RWPE2 (cell line): ENCODE data around the gene SLC25A1.

Experiments used
- ATAC-seq: fragments of 200-7000 bp; cut with Tn5 transposase; 3 replicates; pipeline ENCODE4 v1.9.1; 2021; ENCODE audit warnings: low read depth
- DNase-seq: peaks from one replicate; pipeline ENCODE4 v3.0.0-alpha.2; 2020; ENCODE audit warnings: low spot score
- H3K27ac ChIP-seq: fragments of 450-650 bp; 2 replicates; pipeline ENCODE4 v1.5.1; 2017; ENCODE audit warnings: mild to moderate bottlenecking; ENCODE audit not compliant: poor library complexity, severe bottlenecking
- H3K27me3 ChIP-seq: fragments of 250-450 bp; sonication (Bioruptor Pico); 2 replicates; pipeline ENCODE4 v1.5.1; 2021; ENCODE audit warnings: mild to moderate bottlenecking, moderate library complexity; ENCODE audit not compliant: insufficient read depth, poor library complexity, severe bottlenecking
- H3K36me3 ChIP-seq: fragments of 250-450 bp; sonication (Bioruptor Pico); 2 replicates; pipeline ENCODE4 v1.5.1; 2020; ENCODE audit warnings: low read depth, mild to moderate bottlenecking, moderate library complexity
- H3K4me1 ChIP-seq: fragments of 250-450 bp; sonication (Bioruptor Pico); 2 replicates; pipeline ENCODE4 v1.5.1; 2021; ENCODE audit warnings: mild to moderate bottlenecking, moderate library complexity; ENCODE audit not compliant: insufficient read depth, poor library complexity, severe bottlenecking
- H3K4me3 ChIP-seq: fragments of 250-450 bp; sonication (Bioruptor Pico); 2 replicates; pipeline ENCODE4 v1.5.1; 2021; ENCODE audit warnings: mild to moderate bottlenecking, moderate library complexity; ENCODE audit not compliant: severe bottlenecking
- H3K9me3 ChIP-seq: fragments of 250-450 bp; sonication (Bioruptor Pico); 2 replicates; pipeline ENCODE4 v1.5.1; 2021; ENCODE audit warnings: mild to moderate bottlenecking, moderate library complexity; ENCODE audit not compliant: severe bottlenecking
- TF ChIP-seq, protein P1 (sequence below): fragments of 450-650 bp; IDR thresholded peaks from one replicate; pipeline ENCODE4 v1.5.1; 2017; ENCODE audit warnings: mild to moderate bottlenecking, moderate library complexity; ENCODE audit not compliant: poor library complexity, severe bottlenecking

SLC25A1 gene

DNA sequence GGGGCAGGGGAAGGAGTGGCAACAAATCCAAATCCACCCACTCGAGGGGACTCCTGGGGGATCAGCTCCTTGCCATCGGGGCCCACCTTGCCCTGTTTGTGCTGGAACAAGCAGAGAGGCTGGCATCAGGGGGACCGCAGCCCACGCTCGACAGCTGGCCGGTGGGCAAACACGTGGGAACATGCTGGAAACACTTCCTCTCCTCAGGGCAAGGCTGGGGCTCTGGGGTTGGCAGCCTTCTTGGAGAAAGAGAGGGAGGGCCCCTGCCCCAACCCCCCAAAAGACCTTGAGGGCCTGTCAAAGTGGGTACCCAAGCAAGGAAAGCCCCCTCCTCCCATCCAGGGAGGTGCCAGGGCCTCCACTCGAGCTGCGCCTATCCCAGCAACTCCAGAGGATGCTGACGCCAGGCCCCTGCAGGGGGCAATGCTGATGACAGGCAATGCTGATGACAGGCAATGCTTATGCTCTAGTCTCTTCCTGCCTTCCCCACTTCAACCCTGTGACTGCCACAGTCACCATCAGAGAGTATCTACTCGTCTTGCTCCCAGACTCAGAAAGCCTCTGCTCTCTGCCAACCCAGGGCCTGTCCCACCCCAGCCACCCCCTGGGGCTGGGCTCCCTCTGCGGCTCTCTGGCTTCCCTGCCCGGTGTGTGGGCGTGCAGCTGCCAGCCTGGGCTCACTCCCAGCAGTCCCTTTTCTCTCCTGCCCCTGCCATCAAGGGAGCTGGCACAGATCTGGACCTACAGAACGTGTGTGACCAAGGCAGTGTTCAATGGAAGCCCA, 40.1 kb downstream of the SLC25A1 start:
- Histone ChIP-seq H3K27ac (no peak overlapping the region), H3K36me3 (peaks cover 71% of the 10 kb centered on the region), H3K4me3 (no peak overlapping the region), H3K4me1 (no peaks in the 10 kb centered on the region), H3K9me3 (no peaks in the 10 kb centered on the region), H3K27me3 (no peaks in the 10 kb centered on the region)
- no peak for ATAC-seq
- TF ChIP-seq, protein P1, sequence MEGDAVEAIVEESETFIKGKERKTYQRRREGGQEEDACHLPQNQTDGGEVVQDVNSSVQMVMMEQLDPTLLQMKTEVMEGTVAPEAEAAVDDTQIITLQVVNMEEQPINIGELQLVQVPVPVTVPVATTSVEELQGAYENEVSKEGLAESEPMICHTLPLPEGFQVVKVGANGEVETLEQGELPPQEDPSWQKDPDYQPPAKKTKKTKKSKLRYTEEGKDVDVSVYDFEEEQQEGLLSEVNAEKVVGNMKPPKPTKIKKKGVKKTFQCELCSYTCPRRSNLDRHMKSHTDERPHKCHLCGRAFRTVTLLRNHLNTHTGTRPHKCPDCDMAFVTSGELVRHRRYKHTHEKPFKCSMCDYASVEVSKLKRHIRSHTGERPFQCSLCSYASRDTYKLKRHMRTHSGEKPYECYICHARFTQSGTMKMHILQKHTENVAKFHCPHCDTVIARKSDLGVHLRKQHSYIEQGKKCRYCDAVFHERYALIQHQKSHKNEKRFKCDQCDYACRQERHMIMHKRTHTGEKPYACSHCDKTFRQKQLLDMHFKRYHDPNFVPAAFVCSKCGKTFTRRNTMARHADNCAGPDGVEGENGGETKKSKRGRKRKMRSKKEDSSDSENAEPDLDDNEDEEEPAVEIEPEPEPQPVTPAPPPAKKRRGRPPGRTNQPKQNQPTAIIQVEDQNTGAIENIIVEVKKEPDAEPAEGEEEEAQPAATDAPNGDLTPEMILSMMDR: no peak
- DNase-seq: no peak

DNA sequence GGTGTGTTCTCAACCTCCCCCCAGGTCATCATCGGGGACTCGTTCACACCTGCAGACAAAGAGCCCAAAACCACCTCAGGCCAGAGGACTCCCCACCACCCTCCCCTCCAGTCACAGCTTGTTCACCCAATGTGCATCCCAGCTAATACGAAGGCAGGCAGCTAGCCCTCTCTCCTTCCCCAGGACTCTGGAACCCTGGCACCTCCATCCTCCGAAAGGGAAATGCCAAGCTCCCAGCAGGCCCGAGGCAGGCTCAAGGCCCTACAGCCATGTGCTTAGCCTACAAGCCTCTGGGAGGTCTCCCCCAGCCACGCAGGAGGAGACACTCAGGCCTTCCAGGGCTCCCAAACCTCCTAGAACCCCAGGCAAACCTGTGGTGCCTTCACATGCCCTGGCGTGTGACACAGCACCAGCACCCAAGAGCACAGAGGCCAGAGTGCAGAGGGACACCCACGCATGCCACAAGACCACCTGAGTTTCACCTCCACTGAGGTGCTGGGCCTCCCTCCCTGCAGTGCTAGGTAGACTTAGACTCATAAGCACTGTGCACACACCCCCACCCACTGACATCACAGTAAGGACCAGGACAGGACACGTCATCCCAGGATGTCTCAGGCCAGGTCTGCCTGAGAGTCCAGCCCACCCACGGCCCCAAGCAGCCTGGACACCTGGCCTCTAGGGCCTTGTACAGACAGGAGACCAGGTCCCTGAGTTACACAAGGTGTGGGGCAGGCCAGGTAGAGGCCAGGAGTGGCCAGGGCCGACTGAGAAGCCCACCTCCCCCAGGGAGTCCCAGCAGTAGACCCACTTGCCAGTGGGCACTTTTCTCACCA, 40.9 kb downstream of the SLC25A1 start:
- DNase-seq: no peak
- no peaks in the 10 kb centered on the region for H3K4me1 ChIP-seq
- TF ChIP-seq, protein P1: no peak
- no peaks in the 10 kb centered on the region for H3K27me3 ChIP-seq
- H3K4me3 ChIP-seq: no peak overlapping the region
- H3K27ac ChIP-seq: no peak overlapping the region
- no peak for ATAC-seq
- H3K9me3 ChIP-seq: no peaks in the 10 kb centered on the region
- H3K36me3 ChIP-seq: peaks cover 71% of the 10 kb centered on the region

- no peaks in the 10 kb centered on the region for H3K9me3 ChIP-seq
- TF ChIP-seq, protein P1: no peak
- H3K27ac ChIP-seq: no peak overlapping the region
- no peak overlapping the region for H3K4me3 ChIP-seq
- H3K27me3 ChIP-seq: no peaks in the 10 kb centered on the region
- DNase-seq: no peak
- peaks cover 64% of the 10 kb centered on the region for H3K36me3 ChIP-seq
- H3K4me1 ChIP-seq: no peaks in the 10 kb centered on the region
- ATAC-seq: no peak
These were observed 41.6 kb downstream of the SLC25A1 start for GRCh38 chr22:19136915-19137314.

DNA sequence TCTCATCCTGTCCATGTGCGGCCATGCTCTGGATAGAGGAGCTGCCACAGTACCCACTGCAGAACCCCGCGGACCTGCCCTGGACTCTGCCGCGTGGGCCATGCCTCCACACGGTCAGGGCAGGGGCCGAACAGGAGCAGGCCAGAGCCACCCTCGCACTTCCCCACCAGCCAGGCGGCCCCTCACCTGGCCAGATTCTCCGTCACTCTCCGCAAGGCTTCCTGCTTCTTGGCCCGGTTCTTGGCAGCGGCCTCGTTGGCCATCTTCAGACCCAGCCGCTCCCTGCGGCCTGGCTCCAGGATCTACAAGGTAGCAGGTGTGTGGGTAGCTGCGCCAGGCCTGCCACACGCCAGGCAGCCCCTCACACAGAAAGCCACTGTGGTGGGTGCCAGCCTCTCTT, 43.7 kb downstream of the SLC25A1 start:
- TF ChIP-seq, protein P1: no peak
- DNase-seq (no peak), ATAC-seq (no peak)
- Histone ChIP-seq H3K36me3 (peaks cover 44% of the 10 kb centered on the region), H3K4me1 (peaks cover 3% of the 10 kb centered on the region), H3K9me3 (no peaks in the 10 kb centered on the region), H3K4me3 (no peak overlapping the region), H3K27me3 (no peaks in the 10 kb centered on the region), H3K27ac (no peak overlapping the region)
